ENCODE results near the gene ARGLU1. TPM values are rescaled to one million over a fixed set of nuclear protein-coding genes. Genes with fewer than 3 reads are reported as not detected.

ARGLU1 gene
- polyA plus RNA-seq, 1 experiment, result 80.3 TPM

DNA sequence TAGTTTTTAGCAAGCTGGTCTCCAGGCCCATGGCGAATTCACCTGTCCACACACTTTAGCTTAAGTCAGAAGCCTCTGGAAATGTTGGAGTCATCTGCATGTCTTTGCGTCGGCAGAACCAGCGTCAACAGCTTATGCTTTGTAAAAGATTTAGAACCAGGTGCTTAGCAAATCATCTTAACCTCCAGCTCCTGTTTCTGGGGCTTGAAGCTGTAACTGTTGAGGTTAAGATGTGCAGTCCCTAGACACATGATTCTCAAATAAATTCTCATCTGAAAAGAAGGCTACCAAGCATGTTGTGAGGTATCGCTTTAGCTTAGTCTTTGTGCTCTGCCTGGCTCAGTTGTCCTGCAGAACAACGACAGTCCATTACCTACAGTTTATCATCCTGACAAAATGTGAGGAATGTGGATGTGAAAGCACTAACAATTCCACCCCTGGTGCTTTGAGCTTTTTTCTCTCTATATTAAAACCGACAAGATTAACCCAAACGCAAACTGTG is 36.9 kb downstream of the ARGLU1 start:
- CTCF ChIA-PET, result interaction anchor here (0.6 to 4.5 kb wide), 4 partner anchors 479 to 1959 kb away, joined by 3 to 29 read pairs (median 14); no protein-coding TSS in a partner anchor
- POLR2A ChIA-PET, result no interaction called here

DNA sequence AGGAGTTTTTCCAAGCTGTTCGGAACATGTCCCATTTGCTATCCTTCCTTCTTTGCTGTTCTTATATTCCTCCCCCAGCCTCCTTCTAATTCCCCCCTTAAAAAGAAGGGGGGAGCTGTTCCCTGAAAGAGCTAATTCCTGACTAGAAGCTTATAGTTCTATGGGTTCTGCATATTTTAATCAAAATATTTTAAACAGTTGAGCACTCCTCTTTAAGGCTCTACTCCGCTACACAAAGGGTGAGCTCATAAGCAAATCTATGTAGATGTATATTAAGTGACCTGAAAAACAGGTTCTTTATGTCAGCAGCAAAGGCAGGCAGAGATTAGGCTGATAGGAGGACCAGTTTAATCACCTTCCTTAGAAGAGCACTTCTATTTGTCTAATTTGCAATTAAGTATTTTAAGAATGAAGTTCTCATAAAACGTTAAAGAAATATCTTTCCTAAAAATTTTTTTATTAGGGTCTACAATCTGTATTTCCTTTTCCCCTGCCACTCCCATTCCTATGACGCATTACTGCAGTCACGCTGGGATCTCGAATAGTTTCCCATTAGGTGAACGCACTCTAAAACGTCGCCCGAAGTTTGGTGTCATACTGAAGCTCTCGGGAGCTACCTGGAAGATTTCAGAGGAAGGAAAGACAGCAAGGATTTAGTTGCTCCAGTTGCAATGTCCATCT is 37.6 kb downstream of the ARGLU1 start:
- ChIA-PET CTCF (interaction anchor here (0.6 to 4.5 kb wide), 4 partner anchors 478 to 1959 kb away, joined by 3 to 29 read pairs (median 14); no protein-coding TSS in a partner anchor), POLR2A (no interaction called here)
- Histone ChIP-seq H3K9me3 (ENCODE audit: control insufficient read depth, insufficient read depth, low read length) (no peaks in the 10 kb centered on the region), H3K4me3 (ENCODE audit: low read depth, low read length) (no peak overlapping the region), H3K27ac (ENCODE audit: low read depth, low read length) (no peak overlapping the region), H3K27me3 (ENCODE audit: control insufficient read depth, insufficient read depth, low read length) (no peaks in the 10 kb centered on the region)
- DNase-seq (ENCODE audit: low read depth, low spot score), result no peak
- TF ChIP-seq, protein P1, sequence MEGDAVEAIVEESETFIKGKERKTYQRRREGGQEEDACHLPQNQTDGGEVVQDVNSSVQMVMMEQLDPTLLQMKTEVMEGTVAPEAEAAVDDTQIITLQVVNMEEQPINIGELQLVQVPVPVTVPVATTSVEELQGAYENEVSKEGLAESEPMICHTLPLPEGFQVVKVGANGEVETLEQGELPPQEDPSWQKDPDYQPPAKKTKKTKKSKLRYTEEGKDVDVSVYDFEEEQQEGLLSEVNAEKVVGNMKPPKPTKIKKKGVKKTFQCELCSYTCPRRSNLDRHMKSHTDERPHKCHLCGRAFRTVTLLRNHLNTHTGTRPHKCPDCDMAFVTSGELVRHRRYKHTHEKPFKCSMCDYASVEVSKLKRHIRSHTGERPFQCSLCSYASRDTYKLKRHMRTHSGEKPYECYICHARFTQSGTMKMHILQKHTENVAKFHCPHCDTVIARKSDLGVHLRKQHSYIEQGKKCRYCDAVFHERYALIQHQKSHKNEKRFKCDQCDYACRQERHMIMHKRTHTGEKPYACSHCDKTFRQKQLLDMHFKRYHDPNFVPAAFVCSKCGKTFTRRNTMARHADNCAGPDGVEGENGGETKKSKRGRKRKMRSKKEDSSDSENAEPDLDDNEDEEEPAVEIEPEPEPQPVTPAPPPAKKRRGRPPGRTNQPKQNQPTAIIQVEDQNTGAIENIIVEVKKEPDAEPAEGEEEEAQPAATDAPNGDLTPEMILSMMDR (IDR thresholded peaks at IDR 0.05; ENCODE audit: low read depth, low read length), result no peak

More for the DNA sequence above, 36.9 kb downstream of the ARGLU1 start:
- Histone ChIP-seq H3K27ac (ENCODE audit: low read depth, low read length) (no peak overlapping the region), H3K4me3 (ENCODE audit: low read depth, low read length) (no peak overlapping the region), H3K27me3 (ENCODE audit: control insufficient read depth, insufficient read depth, low read length) (no peaks in the 10 kb centered on the region), H3K9me3 (ENCODE audit: control insufficient read depth, insufficient read depth, low read length) (no peaks in the 10 kb centered on the region; the same call in 1 of the 2 replicates)
- DNase-seq (ENCODE audit: low read depth, low spot score), result no peak
- TF ChIP-seq, protein P1 (IDR thresholded peaks at IDR 0.05; ENCODE audit: low read depth, low read length), result no peak

DNA sequence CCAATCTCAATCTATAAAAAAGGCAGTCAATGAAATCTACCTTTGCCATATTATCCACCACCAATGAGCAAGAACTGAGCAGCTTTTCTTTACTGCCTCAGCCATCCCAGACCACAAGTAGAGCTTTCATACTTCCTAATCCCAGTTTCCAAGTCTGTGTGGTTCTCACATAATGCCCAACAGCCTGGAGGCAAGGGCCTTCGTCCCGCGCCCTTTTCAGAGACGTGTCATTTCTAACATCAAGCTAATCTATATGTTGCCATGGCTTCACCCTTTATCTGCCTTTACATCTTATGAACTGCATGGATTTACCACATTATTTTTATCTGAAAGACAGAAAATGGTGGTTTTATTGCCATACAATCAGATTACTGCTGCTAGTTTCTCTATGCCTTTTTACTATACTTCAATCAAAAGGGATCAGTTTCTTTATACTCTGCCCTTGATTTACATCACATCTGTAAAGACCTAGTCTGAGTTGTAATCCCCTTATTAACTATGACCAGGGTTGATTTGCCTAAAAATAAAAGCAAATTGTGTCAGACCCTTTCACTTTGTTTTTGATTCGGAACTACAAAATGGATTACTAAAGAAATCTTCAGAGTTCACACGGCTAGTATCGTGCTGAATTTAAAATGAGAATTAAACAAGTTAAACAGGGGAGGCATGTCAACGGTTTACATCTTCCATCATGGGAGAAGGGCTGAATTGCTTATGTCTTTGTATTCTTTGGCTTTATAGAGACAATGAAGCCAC is 38.3 kb downstream of the ARGLU1 start:
- DNase-seq (ENCODE audit: low read depth, low spot score), result no peak
- ChIA-PET POLR2A (no interaction called here), CTCF (interaction anchor here (1.6 kb wide), 1 partner anchor 8 kb away, joined by 3 read pairs; no protein-coding TSS in a partner anchor)
- H3K27ac ChIP-seq (ENCODE audit: low read depth, low read length), result no peak overlapping the region
- H3K9me3 ChIP-seq (ENCODE audit: control insufficient read depth, insufficient read depth, low read length), result no peaks in the 10 kb centered on the region
- H3K27me3 ChIP-seq (ENCODE audit: control insufficient read depth, insufficient read depth, low read length), result no peaks in the 10 kb centered on the region
- H3K4me3 ChIP-seq (ENCODE audit: low read depth, low read length), result no peak overlapping the region
- TF ChIP-seq, protein P1 (IDR thresholded peaks at IDR 0.05; ENCODE audit: low read depth, low read length), result no peak

DNA sequence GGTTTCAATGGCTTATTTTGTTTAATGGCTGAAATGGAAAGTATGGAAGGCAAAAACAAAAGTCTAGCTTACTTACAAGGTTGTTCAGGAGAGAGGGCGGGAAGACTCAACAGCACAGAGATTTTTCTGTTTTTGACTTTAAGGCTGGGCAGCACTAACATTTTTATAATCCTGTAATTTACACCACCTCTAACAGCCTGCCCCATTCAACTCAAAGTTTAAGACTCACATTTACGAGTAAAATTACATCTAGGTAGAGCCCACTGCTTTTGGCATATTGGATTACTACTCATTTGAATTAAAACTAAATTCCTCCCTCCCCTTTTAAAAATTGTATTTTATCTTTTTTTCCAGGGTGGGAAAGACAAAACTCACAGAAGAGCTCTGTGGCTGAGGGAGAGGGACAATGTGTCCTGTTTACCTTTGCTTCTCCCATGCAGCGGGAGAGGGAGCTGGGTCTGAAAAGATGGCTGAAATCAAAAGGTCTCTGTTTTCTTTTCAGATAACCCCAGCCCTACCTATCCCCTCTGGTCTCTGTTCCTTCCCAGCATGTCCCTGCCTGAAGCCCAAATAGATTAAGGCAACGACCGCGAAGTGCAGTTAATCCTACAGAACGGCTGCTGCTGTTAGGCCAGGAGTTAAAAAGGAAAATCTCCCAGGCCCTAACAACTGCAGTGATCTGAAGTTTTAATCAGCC is 39.1 kb downstream of the ARGLU1 start:
- Histone ChIP-seq H3K4me3 (ENCODE audit: low read depth, low read length) (no peak overlapping the region), H3K9me3 (ENCODE audit: control insufficient read depth, insufficient read depth, low read length) (no peaks in the 10 kb centered on the region), H3K27me3 (ENCODE audit: control insufficient read depth, insufficient read depth, low read length) (no peaks in the 10 kb centered on the region), H3K27ac (ENCODE audit: low read depth, low read length) (no peak overlapping the region)
- CTCF ChIA-PET, result interaction anchor here (1.6 kb wide), 1 partner anchor 8 kb away, joined by 3 read pairs; no protein-coding TSS in a partner anchor
- no peak for DNase-seq (ENCODE audit: low read depth, low spot score)
- POLR2A ChIA-PET, result no interaction called here
- TF ChIP-seq, protein P1 (IDR thresholded peaks at IDR 0.05; ENCODE audit: low read depth, low read length), result no peak

Data from AG04450 (cell line).